T-helper 2 cell (primary cell): ENCODE results near the gene C1QL4.
"Not testable (repeated sequence)": the region's sequence is repeated elsewhere in the genome, so short reads cannot be mapped to it uniquely, and the experiment has no call there.

Experiments used
- DNase-seq, 5 experiments: peaks; one replicate each; pipeline versions ENCODE4 v3.0.0 to v3.0.0-alpha.2; 2012 to 2022

Gene C1QL4

GRCh38 chr12:49332891-49333371, 4.1 kb downstream of the C1QL4 start:
- DNase-seq, result no peak

DNA sequence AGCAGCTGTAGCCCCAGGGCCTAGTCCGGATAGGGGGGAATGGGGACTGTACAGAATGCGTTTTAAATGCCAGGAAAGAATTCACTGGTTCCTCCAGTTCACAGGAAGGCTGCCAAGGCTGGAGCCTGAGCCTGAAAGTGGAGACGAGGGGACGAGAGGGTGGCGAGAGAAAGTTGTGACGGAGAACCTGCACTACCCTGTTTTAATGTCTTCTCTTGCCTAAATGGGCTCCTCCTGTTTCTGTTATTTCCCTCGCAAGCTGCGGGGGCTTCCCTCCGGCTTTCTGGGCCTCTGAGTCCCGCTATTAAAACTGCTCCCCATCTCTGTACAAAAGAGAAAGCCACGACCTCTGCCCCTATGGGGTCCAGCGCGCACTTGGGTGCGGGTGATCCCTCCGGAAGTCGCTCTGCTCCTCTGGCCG, 4.5 kb downstream of the C1QL4 start:
- no peak for DNase-seq

DNA sequence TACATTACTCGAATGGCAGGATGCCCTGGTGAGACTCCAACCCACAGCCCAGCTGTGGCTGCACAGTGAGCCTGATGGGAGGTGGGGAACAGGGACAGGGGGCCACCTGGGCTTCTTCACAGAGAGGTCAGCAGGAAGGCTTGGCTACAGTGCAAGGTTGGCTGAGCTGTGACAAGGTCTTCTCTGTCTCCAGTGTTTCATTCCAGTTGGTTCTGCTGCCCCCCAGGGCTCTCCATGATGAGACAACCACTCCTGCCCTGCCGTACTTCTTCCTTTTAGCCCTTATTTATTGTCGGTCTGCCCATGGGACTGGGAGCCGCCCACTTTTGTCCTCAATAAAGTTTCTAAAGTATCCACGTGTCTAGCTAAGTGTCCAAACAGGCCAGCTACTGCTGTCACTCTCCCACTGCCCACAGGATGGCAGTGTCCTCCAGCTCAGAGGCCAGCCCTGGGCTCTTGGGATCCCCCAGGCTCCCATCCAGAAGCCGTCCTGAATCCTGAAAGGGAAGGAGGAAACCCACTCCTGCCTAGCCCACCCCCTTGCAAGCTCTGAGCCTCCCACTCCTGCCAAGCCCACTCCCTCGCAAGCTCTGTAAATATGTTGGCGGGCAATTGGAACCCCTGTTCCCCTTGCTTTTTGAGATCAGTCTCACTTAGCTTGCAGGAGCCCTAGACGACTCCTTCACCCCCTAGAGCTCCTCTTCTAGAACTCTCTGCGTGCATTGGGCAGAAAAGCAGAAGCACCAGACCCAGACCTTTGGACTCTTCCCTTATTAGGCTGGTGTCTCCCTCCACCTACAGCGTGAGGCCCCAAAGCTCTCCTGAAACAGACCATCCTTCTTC, 5.4 kb downstream of the C1QL4 start:
- no peak for DNase-seq

GRCh38 chr12:49330631-49331379, 6.2 kb downstream of the C1QL4 start:
- DNase-seq, result no peak

DNA sequence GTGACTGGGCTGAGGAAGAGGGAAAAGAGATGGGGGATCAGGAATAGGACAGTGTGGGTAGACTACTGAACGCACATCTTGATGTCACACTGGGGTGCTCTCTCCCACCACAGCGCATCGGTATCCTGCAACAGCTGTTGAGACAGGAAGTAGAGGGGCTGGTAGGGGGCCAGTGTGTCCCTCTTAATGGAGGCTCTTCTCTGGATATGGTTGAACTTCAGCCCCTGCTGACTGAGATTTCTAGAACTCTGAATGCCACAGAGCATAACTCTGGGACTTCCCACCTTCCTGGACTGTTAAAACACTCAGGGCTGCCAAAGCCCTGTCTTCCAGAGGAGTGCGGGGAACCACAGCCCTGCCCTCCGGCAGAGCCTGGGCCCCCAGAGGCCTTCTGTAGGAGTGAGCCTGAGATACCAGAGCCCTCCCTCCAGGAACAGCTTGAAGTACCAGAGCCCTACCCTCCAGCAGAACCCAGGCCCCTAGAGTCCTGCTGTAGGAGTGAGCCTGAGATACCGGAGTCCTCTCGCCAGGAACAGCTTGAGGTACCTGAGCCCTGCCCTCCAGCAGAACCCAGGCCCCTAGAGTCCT, 6.9 kb downstream of the C1QL4 start:
- no peak for DNase-seq

- no peak for DNase-seq
Measured at GRCh38 chr12:49328816-49329215, 8.2 kb downstream of the C1QL4 start.

DNA sequence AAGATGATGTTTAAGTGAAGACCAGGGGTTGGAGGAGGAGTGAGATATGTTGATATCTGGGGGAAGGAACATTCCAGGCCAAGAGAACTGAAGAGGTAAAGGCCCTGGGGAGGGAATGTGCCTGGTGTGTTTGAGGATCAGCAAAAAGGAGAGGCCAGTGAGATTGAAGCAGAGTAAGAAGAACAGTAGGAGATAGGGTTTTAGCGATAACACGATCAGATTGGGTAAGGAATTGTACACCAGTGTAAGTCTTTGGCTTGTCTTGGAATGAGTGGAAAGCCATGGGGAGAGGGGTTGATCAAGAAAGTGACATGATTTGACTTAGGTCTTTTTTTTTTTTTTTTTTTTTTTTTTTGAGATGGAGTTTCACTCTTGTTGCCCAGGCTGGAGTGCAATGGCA, 9.1 kb downstream of the C1QL4 start:
- DNase-seq, result no peak

- DNase-seq, result no peak
Measured at GRCh38 chr12:49327368-49327767, 9.6 kb downstream of the C1QL4 start.

GRCh38 chr12:49325606-49326005, 11.4 kb downstream of the C1QL4 start:
- DNase-seq, result no peak

GRCh38 chr12:49323524-49324097, 13.4 kb downstream of the C1QL4 start:
- DNase-seq, result no peak

- DNase-seq, result peak; percentile 85 to 98 (median 95)
Measured at GRCh38 chr12:49322708-49323523, 14.1 kb downstream of the C1QL4 start, which contains the start of gene TROAP. TROAP (plus strand) TSS chr12:49323255; CDS start chr12:49323609, 354 bp downstream.

GRCh38 chr12:49322367-49322707, 14.7 kb downstream of the C1QL4 start:
- DNase-seq, result no peak

- not testable (repeated sequence) for DNase-seq
Measured at GRCh38 chr12:49320411-49321103, 16.4 kb downstream of the C1QL4 start.

GRCh38 chr12:49317118-49317517, 19.9 kb downstream of the C1QL4 start:
- not testable (repeated sequence) for DNase-seq

DNA sequence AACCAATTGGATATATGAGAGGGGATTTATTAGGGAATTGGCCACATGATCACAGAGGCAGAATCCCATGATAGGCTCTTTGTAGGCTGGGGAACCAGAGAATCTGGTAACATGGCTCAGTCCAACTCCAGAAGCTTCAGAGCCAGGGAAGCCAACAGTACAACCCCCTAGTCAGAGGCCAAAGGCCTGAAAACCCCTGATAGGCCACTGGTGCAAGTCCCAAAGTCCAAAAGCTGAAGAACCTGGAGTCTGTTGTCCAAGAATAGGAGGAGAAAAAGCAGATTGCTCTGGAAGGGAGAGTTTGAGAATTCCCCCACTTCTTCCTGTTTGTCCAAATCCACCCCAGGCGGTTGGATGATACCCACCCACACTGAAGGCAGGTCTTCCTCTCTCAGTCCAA, 22.2 kb downstream of the C1QL4 start:
- DNase-seq, result no peak

GRCh38 chr12:49310451-49311000, 26.5 kb downstream of the C1QL4 start:
- not testable (repeated sequence) for DNase-seq

GRCh38 chr12:49309386-49309785, 27.6 kb downstream of the C1QL4 start:
- DNase-seq, result no peak

DNA sequence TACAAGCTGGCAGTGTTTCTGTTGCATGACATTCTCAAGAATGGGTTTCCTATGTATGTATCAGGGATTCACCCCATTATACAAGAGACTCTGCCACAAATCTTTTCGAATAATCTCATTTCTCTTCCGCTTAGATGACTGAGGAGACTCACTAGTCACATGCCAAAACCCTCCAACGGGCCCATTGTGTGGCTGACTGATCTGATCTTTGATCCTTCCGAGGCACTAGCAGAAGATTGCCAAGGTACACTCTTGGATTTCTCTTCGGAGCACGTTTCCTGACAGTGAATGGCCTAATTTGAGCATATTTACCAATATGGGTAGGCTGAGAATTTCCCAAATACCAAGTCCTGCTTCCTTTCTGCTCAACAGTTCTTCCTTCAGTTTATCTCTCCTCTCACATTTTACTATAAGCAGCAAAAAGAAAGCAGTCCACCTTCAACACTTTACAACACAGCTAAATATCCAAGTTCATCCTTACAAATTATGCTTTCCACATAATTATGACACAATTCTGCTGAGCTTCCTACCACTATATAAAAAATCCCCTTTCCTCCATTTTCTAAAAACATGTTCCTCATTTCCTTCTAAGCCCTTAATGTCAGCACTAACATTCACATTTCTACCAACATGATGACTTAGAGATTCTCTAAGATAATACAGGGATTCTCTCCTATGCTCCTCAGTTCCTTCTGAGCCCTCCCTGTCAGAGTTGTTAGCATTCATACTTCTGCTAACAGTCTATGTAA, 31.1 kb downstream of the C1QL4 start:
- DNase-seq, result no peak

- no peak for DNase-seq
Measured at GRCh38 chr12:49304161-49304560, 32.8 kb downstream of the C1QL4 start.

DNA sequence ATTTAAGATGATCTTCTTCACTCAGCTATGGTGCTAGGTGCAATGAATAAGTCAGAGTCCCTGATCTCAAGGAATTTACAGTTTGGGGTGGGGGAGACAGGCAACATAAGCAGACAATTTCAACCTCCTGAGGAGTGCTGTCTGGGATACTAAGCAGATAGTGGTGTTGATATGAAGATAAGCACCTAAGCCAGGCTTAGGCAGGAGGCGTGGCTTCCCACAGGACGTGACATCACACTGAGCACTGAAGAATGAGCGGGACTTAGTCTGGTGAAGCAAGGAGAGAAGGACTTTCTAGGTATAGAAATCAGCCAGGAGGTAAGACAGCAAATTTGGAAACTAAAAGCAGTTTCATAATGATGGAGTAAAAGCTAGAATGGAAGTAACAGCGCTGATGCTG, 35.2 kb downstream of the C1QL4 start:
- peak in 1 of 5 experiments; percentile 68 for DNase-seq
